ENCODE data around the gene CSDE1.

DNA sequence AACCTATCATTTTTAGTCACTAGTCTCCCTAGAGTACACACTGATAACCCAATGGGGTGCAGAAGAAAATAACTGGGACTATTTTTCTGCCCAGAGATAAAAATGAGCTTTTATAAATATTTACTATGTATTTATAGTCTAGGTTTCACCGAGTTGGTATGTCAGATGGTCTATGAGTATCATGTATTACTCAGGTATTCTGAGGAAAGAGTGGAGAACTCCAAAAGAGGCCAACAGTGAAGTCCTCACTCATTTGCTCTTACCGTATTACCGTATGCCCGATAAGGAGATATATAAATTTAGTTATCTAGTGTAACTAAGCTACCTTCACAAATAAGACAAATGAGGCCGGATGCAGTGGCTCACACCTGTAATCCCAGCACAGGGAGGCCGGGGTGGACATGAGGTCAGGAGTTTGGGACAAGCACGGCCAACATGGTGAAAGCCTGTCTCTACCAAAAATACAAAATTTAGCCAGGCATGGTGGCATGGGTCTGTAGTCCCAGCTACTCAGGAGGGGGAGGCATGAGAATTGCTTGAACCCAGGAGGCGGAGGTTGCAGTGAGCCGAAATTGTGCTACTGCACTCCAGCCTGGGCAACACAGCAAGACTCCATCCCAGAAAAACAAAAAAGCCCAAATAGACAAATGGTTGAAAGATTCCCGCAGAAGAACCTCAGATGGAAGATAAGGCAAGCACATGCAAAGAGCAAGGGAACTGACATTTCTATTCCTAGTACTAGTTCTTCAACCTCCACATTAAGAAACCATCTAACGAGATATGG lies 15.6 kb downstream of the CSDE1 start:
- TF ChIP-seq POLR2A (IDR thresholded peaks at IDR 0.05; ENCODE audit: extremely low read depth, insufficient read length) (no peak), MYC (IDR thresholded peaks at IDR 0.05; ENCODE audit: low read depth, low read length) (no peak)
- TF ChIP-seq, protein P1, sequence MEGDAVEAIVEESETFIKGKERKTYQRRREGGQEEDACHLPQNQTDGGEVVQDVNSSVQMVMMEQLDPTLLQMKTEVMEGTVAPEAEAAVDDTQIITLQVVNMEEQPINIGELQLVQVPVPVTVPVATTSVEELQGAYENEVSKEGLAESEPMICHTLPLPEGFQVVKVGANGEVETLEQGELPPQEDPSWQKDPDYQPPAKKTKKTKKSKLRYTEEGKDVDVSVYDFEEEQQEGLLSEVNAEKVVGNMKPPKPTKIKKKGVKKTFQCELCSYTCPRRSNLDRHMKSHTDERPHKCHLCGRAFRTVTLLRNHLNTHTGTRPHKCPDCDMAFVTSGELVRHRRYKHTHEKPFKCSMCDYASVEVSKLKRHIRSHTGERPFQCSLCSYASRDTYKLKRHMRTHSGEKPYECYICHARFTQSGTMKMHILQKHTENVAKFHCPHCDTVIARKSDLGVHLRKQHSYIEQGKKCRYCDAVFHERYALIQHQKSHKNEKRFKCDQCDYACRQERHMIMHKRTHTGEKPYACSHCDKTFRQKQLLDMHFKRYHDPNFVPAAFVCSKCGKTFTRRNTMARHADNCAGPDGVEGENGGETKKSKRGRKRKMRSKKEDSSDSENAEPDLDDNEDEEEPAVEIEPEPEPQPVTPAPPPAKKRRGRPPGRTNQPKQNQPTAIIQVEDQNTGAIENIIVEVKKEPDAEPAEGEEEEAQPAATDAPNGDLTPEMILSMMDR (IDR thresholded peaks at IDR 0.05; ENCODE audit: low read depth, low read length) = no peak
- TF ChIP-seq, protein P2, sequence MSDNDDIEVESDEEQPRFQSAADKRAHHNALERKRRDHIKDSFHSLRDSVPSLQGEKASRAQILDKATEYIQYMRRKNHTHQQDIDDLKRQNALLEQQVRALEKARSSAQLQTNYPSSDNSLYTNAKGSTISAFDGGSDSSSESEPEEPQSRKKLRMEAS (IDR thresholded peaks at IDR 0.05; ENCODE audit: low read depth, low read length) = no peak

Data from NB4 (cell line).